SK-N-SH treated with all-trans-retinoic acid at 6 μM for 48 hours (cell line): ENCODE results near the gene RAB25.

Experiments used
- ATAC-seq: fragments of 200-7000 bp; cut with Tn5 transposase; 3 replicates; pipeline ENCODE4 v1.9.1; 2020; ENCODE audit warnings: mild to moderate bottlenecking, moderate library complexity
- BACH2 ChIP-seq: fragments of 250-450 bp; sonication (Bioruptor Pico); IDR thresholded peaks from 2 replicates; pipeline ENCODE4 v1.9.0; 2021; ENCODE audit warnings: mild to moderate bottlenecking, borderline replicate concordance
- ISL1 ChIP-seq: fragments of 250-450 bp; sonication (Bioruptor Pico); IDR thresholded peaks from 2 replicates; pipeline ENCODE4 v2.1.2; 2022; ENCODE audit warnings: mild to moderate bottlenecking, moderate library complexity
- RARB ChIP-seq: fragments of 250-450 bp; sonication (Bioruptor Pico); IDR thresholded peaks from 2 replicates; pipeline ENCODE4 v1.8.0; 2021; ENCODE audit warnings: mild to moderate bottlenecking, moderate library complexity
- SNAI2 ChIP-seq: fragments of 250-450 bp; sonication (Bioruptor Pico); IDR thresholded peaks from 2 replicates; pipeline ENCODE4 v1.5.0; 2020; ENCODE audit warnings: mild to moderate bottlenecking, moderate library complexity
- TCF4 ChIP-seq: fragments of 250-450 bp; sonication (Bioruptor Pico); IDR thresholded peaks from 2 replicates; pipeline ENCODE4 v1.8.0; 2021; ENCODE audit warnings: mild to moderate bottlenecking, moderate library complexity, borderline replicate concordance
- TOX ChIP-seq: fragments of 250-450 bp; sonication (Bioruptor Pico); IDR thresholded peaks from 2 replicates; pipeline ENCODE4 v1.8.0; 2021; ENCODE audit warnings: mild to moderate bottlenecking, moderate library complexity, borderline replicate concordance
- ZFP3 ChIP-seq: fragments of 250-450 bp; sonication (Bioruptor Pico); IDR thresholded peaks from 2 replicates; pipeline ENCODE4 v1.5.0; 2020; ENCODE audit warnings: mild to moderate bottlenecking, moderate library complexity
- ZFP30 ChIP-seq: fragments of 450-650 bp; formaldehyde crosslinking; IDR thresholded peaks from 2 replicates; pipeline ENCODE4 v1.5.0; 2022; ENCODE audit warnings: mild to moderate bottlenecking, moderate library complexity
- ZNF8 ChIP-seq: fragments of 450-650 bp; formaldehyde crosslinking; IDR thresholded peaks from 2 replicates; pipeline ENCODE4 v1.5.0; 2020; ENCODE audit warnings: mild to moderate bottlenecking, moderate library complexity
- TF ChIP-seq, protein P1 (sequence below): fragments of 250-450 bp; sonication (Bioruptor Pico); IDR thresholded peaks from 2 replicates; pipeline ENCODE4 v1.5.0; 2020; ENCODE audit warnings: mild to moderate bottlenecking, moderate library complexity
- TF ChIP-seq, protein P2 (sequence below): fragments of 250-450 bp; sonication (Bioruptor Pico); IDR thresholded peaks from 2 replicates; pipeline ENCODE4 v1.8.0; 2020; ENCODE audit warnings: mild to moderate bottlenecking, moderate library complexity, borderline replicate concordance

Gene RAB25

DNA sequence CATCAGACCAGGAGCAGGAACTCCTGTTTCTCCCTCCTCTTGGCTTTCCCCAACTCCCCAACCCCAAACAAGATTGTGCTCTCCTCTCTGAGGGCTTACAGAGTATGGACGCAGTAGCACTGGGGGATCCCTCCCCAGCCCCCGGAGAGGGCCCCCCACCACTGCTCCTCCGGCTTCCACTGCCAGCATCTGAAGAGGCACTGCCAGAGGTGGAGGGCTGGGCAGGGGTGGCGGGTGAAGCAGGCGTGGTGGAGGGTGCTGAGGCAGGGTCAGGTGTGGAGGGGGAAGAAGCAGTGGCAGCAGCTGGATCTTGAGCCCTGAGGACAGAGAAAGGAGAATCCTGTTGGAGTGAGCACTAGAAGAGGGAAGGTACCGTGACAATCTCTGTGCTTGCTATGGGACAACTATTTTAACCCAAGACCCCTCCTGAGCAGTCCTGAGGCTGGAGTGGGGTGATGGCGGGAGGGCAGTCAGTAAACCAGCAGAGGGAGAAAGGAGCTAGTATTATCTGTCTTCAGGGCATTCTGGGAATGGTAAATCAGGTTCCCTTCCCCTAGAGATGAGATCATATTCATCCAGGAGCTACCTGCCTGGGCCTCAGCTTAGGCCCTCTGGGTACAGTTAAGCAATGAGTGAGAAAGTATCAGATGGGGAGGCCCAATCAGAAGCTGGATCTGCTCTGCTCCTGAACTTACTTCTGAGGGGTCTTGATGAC, 9.8 kb upstream of the RAB25 start:
- no peak for ATAC-seq
- TF ChIP-seq, protein P1, sequence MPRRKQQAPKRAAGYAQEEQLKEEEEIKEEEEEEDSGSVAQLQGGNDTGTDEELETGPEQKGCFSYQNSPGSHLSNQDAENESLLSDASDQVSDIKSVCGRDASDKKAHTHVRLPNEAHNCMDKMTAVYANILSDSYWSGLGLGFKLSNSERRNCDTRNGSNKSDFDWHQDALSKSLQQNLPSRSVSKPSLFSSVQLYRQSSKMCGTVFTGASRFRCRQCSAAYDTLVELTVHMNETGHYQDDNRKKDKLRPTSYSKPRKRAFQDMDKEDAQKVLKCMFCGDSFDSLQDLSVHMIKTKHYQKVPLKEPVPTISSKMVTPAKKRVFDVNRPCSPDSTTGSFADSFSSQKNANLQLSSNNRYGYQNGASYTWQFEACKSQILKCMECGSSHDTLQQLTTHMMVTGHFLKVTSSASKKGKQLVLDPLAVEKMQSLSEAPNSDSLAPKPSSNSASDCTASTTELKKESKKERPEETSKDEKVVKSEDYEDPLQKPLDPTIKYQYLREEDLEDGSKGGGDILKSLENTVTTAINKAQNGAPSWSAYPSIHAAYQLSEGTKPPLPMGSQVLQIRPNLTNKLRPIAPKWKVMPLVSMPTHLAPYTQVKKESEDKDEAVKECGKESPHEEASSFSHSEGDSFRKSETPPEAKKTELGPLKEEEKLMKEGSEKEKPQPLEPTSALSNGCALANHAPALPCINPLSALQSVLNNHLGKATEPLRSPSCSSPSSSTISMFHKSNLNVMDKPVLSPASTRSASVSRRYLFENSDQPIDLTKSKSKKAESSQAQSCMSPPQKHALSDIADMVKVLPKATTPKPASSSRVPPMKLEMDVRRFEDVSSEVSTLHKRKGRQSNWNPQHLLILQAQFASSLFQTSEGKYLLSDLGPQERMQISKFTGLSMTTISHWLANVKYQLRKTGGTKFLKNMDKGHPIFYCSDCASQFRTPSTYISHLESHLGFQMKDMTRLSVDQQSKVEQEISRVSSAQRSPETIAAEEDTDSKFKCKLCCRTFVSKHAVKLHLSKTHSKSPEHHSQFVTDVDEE = no peak
- TF ChIP-seq SNAI2 (CRISPR knock-in tag) (no peak), TOX (CRISPR knock-in tag) (no peak), ISL1 (CRISPR knock-in tag) (no peak)

DNA sequence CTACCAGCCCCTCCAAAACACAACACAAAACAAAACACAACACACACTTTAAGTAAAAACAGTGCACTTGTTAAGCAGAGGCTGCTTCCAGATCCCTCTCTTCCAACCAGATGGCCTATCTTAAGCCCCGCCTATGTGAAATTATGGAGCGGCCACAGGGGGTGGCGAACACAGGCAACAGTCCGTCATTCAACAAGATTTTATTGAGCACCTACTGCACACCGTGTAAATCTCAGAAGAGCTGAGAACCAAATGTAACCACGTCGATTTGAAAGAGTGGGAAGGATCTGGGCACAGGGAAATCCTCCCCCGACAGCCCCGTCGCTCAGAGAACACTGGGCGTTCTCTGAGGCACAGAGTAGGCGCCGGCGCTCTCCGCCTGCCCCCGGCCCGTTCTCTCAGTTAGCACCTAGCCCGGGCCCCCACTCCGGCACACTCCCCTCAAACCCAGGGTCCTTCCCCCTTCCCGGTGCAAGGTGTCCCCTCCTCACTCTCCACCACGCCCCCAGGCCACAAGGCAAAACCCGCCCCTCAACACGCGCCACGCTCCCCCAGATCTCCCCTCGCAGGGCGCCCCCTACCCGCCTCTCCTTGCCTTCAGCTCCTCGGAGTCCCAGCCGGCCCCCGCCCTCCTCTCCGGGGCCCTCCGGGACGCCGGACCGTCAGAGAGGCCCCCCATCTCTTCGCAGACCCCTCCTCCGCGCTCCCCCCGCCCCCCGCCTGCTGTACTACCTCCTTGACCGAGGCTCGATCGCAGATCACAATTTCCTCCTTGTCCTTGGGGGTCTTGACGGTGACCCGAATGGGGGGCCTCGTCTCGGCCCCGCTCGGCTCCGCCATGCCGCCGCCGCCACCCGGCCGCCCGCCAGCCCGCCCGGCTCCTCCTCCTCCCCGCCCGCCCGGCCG, 7.8 kb upstream of the RAB25 start:
- ATAC-seq = peak; percentile 60
- TF ChIP-seq ZFP3 (no peak), ZNF8 (CRISPR knock-in tag) (peak; percentile 49; the same call in 1 of the 2 replicates), TCF4 (CRISPR knock-in tag) (no peak), ZFP30 (CRISPR knock-in tag) (no peak)
- TF ChIP-seq, protein P2, sequence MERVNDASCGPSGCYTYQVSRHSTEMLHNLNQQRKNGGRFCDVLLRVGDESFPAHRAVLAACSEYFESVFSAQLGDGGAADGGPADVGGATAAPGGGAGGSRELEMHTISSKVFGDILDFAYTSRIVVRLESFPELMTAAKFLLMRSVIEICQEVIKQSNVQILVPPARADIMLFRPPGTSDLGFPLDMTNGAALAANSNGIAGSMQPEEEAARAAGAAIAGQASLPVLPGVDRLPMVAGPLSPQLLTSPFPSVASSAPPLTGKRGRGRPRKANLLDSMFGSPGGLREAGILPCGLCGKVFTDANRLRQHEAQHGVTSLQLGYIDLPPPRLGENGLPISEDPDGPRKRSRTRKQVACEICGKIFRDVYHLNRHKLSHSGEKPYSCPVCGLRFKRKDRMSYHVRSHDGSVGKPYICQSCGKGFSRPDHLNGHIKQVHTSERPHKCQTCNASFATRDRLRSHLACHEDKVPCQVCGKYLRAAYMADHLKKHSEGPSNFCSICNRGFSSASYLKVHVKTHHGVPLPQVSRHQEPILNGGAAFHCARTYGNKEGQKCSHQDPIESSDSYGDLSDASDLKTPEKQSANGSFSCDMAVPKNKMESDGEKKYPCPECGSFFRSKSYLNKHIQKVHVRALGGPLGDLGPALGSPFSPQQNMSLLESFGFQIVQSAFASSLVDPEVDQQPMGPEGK (CRISPR knock-in tag) = 0 out of 2 replicates have a peak, but pooled peaks have one; percentile 11

- TF ChIP-seq, protein P2 (CRISPR knock-in tag) = peak; percentile 54; the same call in 1 of the 2 replicates
- TF ChIP-seq RARB (CRISPR knock-in tag) = no peak
- ATAC-seq = peak; percentile 67
Observed at GRCh38 chr1:156053768-156054499, 7.0 kb upstream of the RAB25 start, which contains the start of gene UBQLN4. UBQLN4 (minus strand) TSS chr1:156053798; CDS start chr1:156053701, 97 bp downstream.

- TF ChIP-seq, protein P2 (CRISPR knock-in tag) = peak; percentile 44; the same call in 1 of the 2 replicates
- TF ChIP-seq BACH2 (CRISPR knock-in tag) = no peak
- no peak for TF ChIP-seq TOX (CRISPR knock-in tag)
- TF ChIP-seq, protein P1 = peak; percentile 25; the same call in 1 of the 2 replicates
- ATAC-seq = peak; percentile 91
Observed at GRCh38 chr1:156054500-156055280, 6.3 kb upstream of the RAB25 start, which contains the start of gene LAMTOR2. LAMTOR2 (plus strand) TSS chr1:156054782; CDS start chr1:156054890, 108 bp downstream.
